IMR-90 (cell line): Measurements from ENCODE around the gene SDK1. TPM values are rescaled to one million over a fixed set of nuclear protein-coding genes. Genes with fewer than 3 reads are reported as not detected.

ENCODE experiments used
- ATAC-seq: fragments of 200-7000 bp; cut with Tn5 transposase; 2 replicates; pipeline ENCODE4 v1.9.1; 2020; ENCODE audit warnings: low read depth, mild to moderate bottlenecking, moderate library complexity
- BruUV-seq: library from RNA; stranded (reverse); fragments of 400-500 nt; replicated peaks from 2 replicates; lab custom pipeline; 2021; lab: Mats Ljungman, UMichigan
- CTCF ChIA-PET: fragments of 300-600 bp; formaldehyde crosslinking; extraction: SDS; loops from one replicate; lab custom pipeline; 2021; ENCODE audit warnings: antibody characterized with exemption; lab: Yijun Ruan, JAX
- POLR2A ChIA-PET: fragments of 300-600 bp; sonication (Branson Sonifier 250); formaldehyde crosslinking; loops from one replicate; lab custom pipeline; 2022; ENCODE audit warnings: antibody characterized with exemption; ENCODE audit not compliant: unreplicated experiment; lab: Charles Lee
- DNase-seq: peaks from one replicate; pipeline ENCODE4 v3.0.0; 2013
- H2AFZ ChIP-seq: replicated peaks from 2 replicates; pipeline ENCODE3; 2013; ENCODE audit warnings: low read length, mild to moderate bottlenecking; ENCODE audit not compliant: poor library complexity
- H2AK5ac ChIP-seq: 2 replicates; pipeline ENCODE4 v1.6.1; 2013; ENCODE audit warnings: low read depth, low read length, inconsistent platforms
- H2AK9ac ChIP-seq: replicated peaks from 2 replicates; pipeline ENCODE3; 2013; ENCODE audit warnings: mild to moderate bottlenecking, low read depth, low read length, moderate library complexity; ENCODE audit not compliant: poor library complexity
- H2BK120ac ChIP-seq: 2 replicates; pipeline ENCODE4 v1.6.1; 2013; ENCODE audit warnings: low read depth, low read length, inconsistent platforms
- H2BK15ac ChIP-seq: 3 replicates; pipeline ENCODE4 v1.6.1; 2013; ENCODE audit warnings: low read depth, low read length, inconsistent platforms
- H2BK20ac ChIP-seq: 2 replicates; pipeline ENCODE4 v1.6.1; 2013; ENCODE audit warnings: low read depth, mild to moderate bottlenecking, inconsistent platforms, low read length, moderate library complexity
- H2BK5ac ChIP-seq: 2 replicates; pipeline ENCODE4 v1.6.1; 2013; ENCODE audit warnings: mild to moderate bottlenecking, low read depth, low read length, inconsistent platforms; ENCODE audit not compliant: poor library complexity, severe bottlenecking
- H3K14ac ChIP-seq: replicated peaks from 2 replicates; pipeline ENCODE4 v1.6.1; 2013; ENCODE audit warnings: low read depth, low read length, inconsistent platforms
- H3K18ac ChIP-seq: 2 replicates; pipeline ENCODE4 v1.6.1; 2013; ENCODE audit warnings: low read depth, low read length, control low read depth
- H3K23ac ChIP-seq: 2 replicates; pipeline ENCODE4 v1.6.1; 2013; ENCODE audit warnings: low read depth, low read length, inconsistent platforms
- H3K27ac ChIP-seq: 2 replicates; pipeline ENCODE4 v1.5.1; 2013; ENCODE audit warnings: mild to moderate bottlenecking, control low read depth, low read length; ENCODE audit not compliant: insufficient read depth
- H3K27me3 ChIP-seq: 2 replicates; pipeline ENCODE4 v1.6.1; 2013; ENCODE audit warnings: low read length; ENCODE audit not compliant: control insufficient read depth, insufficient read depth
- H3K36me3 ChIP-seq: 2 replicates; pipeline ENCODE4 v1.6.1; 2013; ENCODE audit warnings: low read length, mixed read lengths; ENCODE audit not compliant: control insufficient read depth, insufficient read depth
- H3K4ac ChIP-seq: 2 replicates; pipeline ENCODE4 v1.6.1; 2013; ENCODE audit warnings: low read depth, low read length, inconsistent platforms
- H3K4me1 ChIP-seq: 2 replicates; pipeline ENCODE4 v1.6.1; 2013; ENCODE audit warnings: low read length, mixed read lengths; ENCODE audit not compliant: control insufficient read depth, insufficient read depth
- H3K4me2 ChIP-seq: 2 replicates; pipeline ENCODE4 v1.6.1; 2013; ENCODE audit warnings: low read depth, mild to moderate bottlenecking, control low read depth, low read length, moderate library complexity
- H3K4me3 ChIP-seq: 2 replicates; pipeline ENCODE4 v1.5.1; 2013; ENCODE audit warnings: low read depth, mild to moderate bottlenecking, control low read depth, low read length, moderate library complexity; ENCODE audit not compliant: insufficient read depth
- H3K56ac ChIP-seq: 2 replicates; pipeline ENCODE4 v1.6.1; 2013; ENCODE audit warnings: low read length, inconsistent platforms; ENCODE audit not compliant: insufficient read depth; ENCODE audit errors: extremely low read depth
- H3K79me1 ChIP-seq, 2 experiments: 2 replicates each; pipeline ENCODE4 v1.6.1; 2013; ENCODE audit warnings: low read length in 2 of 2, inconsistent platforms in 1 of 2, low read depth in 1 of 2
- H3K9ac ChIP-seq: 2 replicates; pipeline ENCODE4 v1.6.1; 2013; ENCODE audit warnings: low read depth, low read length, control low read depth
- H3K9me1 ChIP-seq: 2 replicates; pipeline ENCODE4 v1.6.1; 2013; ENCODE audit warnings: low read length, inconsistent platforms; ENCODE audit not compliant: insufficient read depth
- H3K9me3 ChIP-seq: 2 replicates; pipeline ENCODE4 v1.6.1; 2013; ENCODE audit warnings: low read length; ENCODE audit not compliant: control insufficient read depth, insufficient read depth
- H4K20me1 ChIP-seq: 2 replicates; pipeline ENCODE4 v1.6.1; 2013; ENCODE audit warnings: low read length, inconsistent platforms; ENCODE audit not compliant: insufficient read depth
- H4K5ac ChIP-seq: 2 replicates; pipeline ENCODE4 v1.6.1; 2013; ENCODE audit warnings: mild to moderate bottlenecking, low read depth, low read length, control low read depth
- H4K8ac ChIP-seq, 2 experiments: 2 replicates each; pipeline ENCODE4 v1.6.1; 2013; ENCODE audit warnings: low read depth in 2 of 2, low read length in 2 of 2, control low read depth in 1 of 2, inconsistent platforms in 1 of 2
- H4K91ac ChIP-seq: 2 replicates; pipeline ENCODE4 v1.6.1; 2013; ENCODE audit warnings: low read depth, low read length, inconsistent platforms; ENCODE audit not compliant: insufficient read depth
- BHLHE40 ChIP-seq: fragments of 150-350 bp; IDR thresholded peaks from 2 replicates; pipeline ENCODE4 v1.6.1; 2016; ENCODE audit warnings: mild to moderate bottlenecking, low read depth, low read length
- CEBPB ChIP-seq: IDR thresholded peaks from 2 replicates; pipeline ENCODE4 v1.6.1; 2012; ENCODE audit warnings: low read depth, low read length, improper control_type of control experiment
- CTCF ChIP-seq: conservative IDR thresholded peaks from 2 replicates; pipeline ENCODE4 v1.5.1; 2012; ENCODE audit warnings: mild to moderate bottlenecking, low read depth, low read length, improper control_type of control experiment
- ELK1 ChIP-seq: fragments of 150-350 bp; IDR thresholded peaks from 2 replicates; pipeline ENCODE4 v1.6.1; 2016; ENCODE audit warnings: low read depth, mild to moderate bottlenecking, low read length, moderate library complexity, borderline replicate concordance
- FOS ChIP-seq: fragments of 150-350 bp; IDR thresholded peaks from 2 replicates; pipeline ENCODE4 v1.6.1; 2016; ENCODE audit warnings: low read depth, low read length
- MAFK ChIP-seq: IDR thresholded peaks from 2 replicates; pipeline ENCODE4 v1.6.1; 2012; ENCODE audit warnings: low read depth, low read length, improper control_type of control experiment
- MAZ ChIP-seq: IDR thresholded peaks from 2 replicates; pipeline ENCODE4 v1.6.1; 2012; ENCODE audit warnings: low read depth, mild to moderate bottlenecking, low read length, improper control_type of control experiment, moderate library complexity, borderline replicate concordance
- NFE2L2 ChIP-seq: fragments of 150-350 bp; IDR thresholded peaks from 2 replicates; pipeline ENCODE4 v1.6.1; 2016; ENCODE audit warnings: low read depth, mild to moderate bottlenecking, low read length
- RAD21 ChIP-seq: IDR thresholded peaks from 2 replicates; pipeline ENCODE4 v1.6.1; 2012; ENCODE audit warnings: low read length, improper control_type of control experiment
- RCOR1 ChIP-seq: IDR thresholded peaks from 2 replicates; pipeline ENCODE4 v1.6.1; 2012; ENCODE audit warnings: mild to moderate bottlenecking, low read length, improper control_type of control experiment; ENCODE audit not compliant: insufficient replicate concordance
- SMC3 ChIP-seq: fragments of 150-350 bp; IDR thresholded peaks from 2 replicates; pipeline ENCODE4 v1.6.1; 2016; ENCODE audit warnings: low read depth, mild to moderate bottlenecking, antibody characterized with exemption, low read length, moderate library complexity
- USF2 ChIP-seq: fragments of 150-350 bp; IDR thresholded peaks from 2 replicates; pipeline ENCODE4 v1.6.1; 2017; ENCODE audit warnings: mild to moderate bottlenecking, antibody characterized with exemption, low read length, low read depth
- WGBS, 2 experiments: methylation state at CpG; one replicate each; pipeline versions ENCODE4 v1.1.5 to v1.1.7; 2013; ENCODE audit warnings: missing lambda C conversion rate in 2 of 2; ENCODE audit not compliant: insufficient read length in 1 of 2; ENCODE audit errors: extremely low coverage in 2 of 2; 5-methylcytosine and 5-hydroxymethylcytosine counted together
- dilution Hi-C: fragments of 300-500 bp; cut with HindIII; formaldehyde crosslinking; loops from one replicate; pipeline ENCODE4 v1.14.3; 2018; ENCODE audit warnings: low sequenced_read_pairs; ENCODE audit not compliant: unreplicated experiment
- in situ Hi-C: fragments of 300-500 bp; cut with MboI; formaldehyde crosslinking; loops from 3 replicates; pipeline ENCODE4 v1.14.3; 2019; ENCODE audit warnings: low sequenced_read_pairs, inconsistent platforms, mixed read lengths
- intact Hi-C: fragments of 100-400 bp; cut with micrococcal nuclease; formaldehyde crosslinking; loops from 2 replicates; pipeline ENCODE4 v1.10.0; 2022
- polyA plus RNA-seq, 3 experiments: library from polyadenylated mRNA; depleted of rRNA; stranded (reverse); fragments of >200 nt; gene quantifications; 2 replicates each; pipeline ENCODE4 v1.2.3, GENCODE V29; 2012; ENCODE audit warnings: low replicate concordance in 1 of 3
- total RNA-seq: library from RNA; depleted of rRNA; stranded (reverse); fragments of >200 nt; gene quantifications from 2 replicates; pipeline ENCODE4 v1.2.3, GENCODE V29; 2012

SDK1 gene
- total and polyA plus RNA-seq, 2 of the 4 experiments (the other 2 are of a cell fraction), result 1.5 to 1.6 TPM

- dilution Hi-C loops, result no loop called here
Observed at GRCh38 chr7:3412871-3413270, 111.8 kb downstream of the SDK1 start.

More at GRCh38 chr7:3412871-3413270, 111.8 kb downstream of the SDK1 start:
- H3K36me3 ChIP-seq, result no peaks in the 10 kb centered on the region
- no peak overlapping the region for H3K4me3 ChIP-seq
- H4K5ac ChIP-seq, result no peak overlapping the region
- no peak overlapping the region for H3K4me2 ChIP-seq
- H3K9me3 ChIP-seq, result no peaks in the 10 kb centered on the region
- BruUV-seq, result no TSS peak
- H2AK9ac ChIP-seq, result no peak overlapping the region
- no peak overlapping the region for H3K27ac ChIP-seq
- ChIA-PET CTCF (interaction anchor here (1.2 kb wide), 1 partner anchor 70 kb away, joined by 4 read pairs; no protein-coding TSS in a partner anchor), POLR2A (no interaction called here)
- no peak overlapping the region for H3K23ac ChIP-seq
- H3K79me1 ChIP-seq, result no peaks in the 10 kb centered on the region
- H2BK120ac ChIP-seq, result no peak overlapping the region
- no peak overlapping the region for H2BK20ac ChIP-seq
- no peak overlapping the region for H3K9ac ChIP-seq
- no peak overlapping the region for H4K8ac ChIP-seq
- H3K56ac ChIP-seq, result no peak overlapping the region
- intact Hi-C loops (no loop called here), in situ Hi-C loops (no loop called here)
- no CpG with 5 or more reads among the region's 2 CpGs for WGBS, 2 experiments
- no peak overlapping the region for H2AFZ ChIP-seq
- no peak overlapping the region for H3K18ac ChIP-seq
- DNase-seq (no peak), ATAC-seq (no peak)
- H3K27me3 ChIP-seq, result no peaks in the 10 kb centered on the region
- no peaks in the 10 kb centered on the region for H3K4me1 ChIP-seq
- no peak for TF ChIP-seq SMC3
- no peak for TF ChIP-seq NFE2L2
- TF ChIP-seq RAD21, result no peak
- no peak for TF ChIP-seq RCOR1
- TF ChIP-seq BHLHE40, result no peak
- no peak for TF ChIP-seq ELK1
- TF ChIP-seq CEBPB, result no peak
- TF ChIP-seq USF2, result no peak
- TF ChIP-seq FOS, result no peak
- TF ChIP-seq MAFK, result no peak
- no peak for TF ChIP-seq CTCF
- no peak for TF ChIP-seq MAZ
- no peaks in the 10 kb centered on the region for H4K20me1 ChIP-seq
- H3K4ac ChIP-seq, result no peak overlapping the region
- no peak overlapping the region for H2BK5ac ChIP-seq
- no peak overlapping the region for H2AK5ac ChIP-seq
- H3K14ac ChIP-seq, result no peak overlapping the region
- no peak overlapping the region for H4K91ac ChIP-seq
- no peak overlapping the region for H2BK15ac ChIP-seq
- H3K9me1 ChIP-seq, result no peaks in the 10 kb centered on the region
